Activated CD4-positive, alpha-beta T cell treated with anti-CD3 and anti-CD28 coated beads for 36 hours (primary cell): ENCODE results near the gene CORO7. TPM values are rescaled to one million over a fixed set of nuclear protein-coding genes. Genes with fewer than 3 reads are reported as not detected.

ENCODE experiments used
- ATAC-seq: fragments of 200-7000 bp; cut with Tn5 transposase; one replicate; pipeline ENCODE4 v1.10.0; 2021; ENCODE audit warnings: mild to moderate bottlenecking, moderate library complexity
- CTCF ChIA-PET: fragments of 350-600 bp; sonication (Branson Sonifier 250); formaldehyde crosslinking; loops from one replicate; lab custom pipeline; 2021; ENCODE audit warnings: antibody characterized with exemption; lab: Charles Lee
- POLR2A ChIA-PET: fragments of 350-600 bp; sonication (Branson Sonifier 250); formaldehyde crosslinking; loops from one replicate; lab custom pipeline; 2021; ENCODE audit warnings: antibody characterized with exemption, inconsistent platforms; lab: Charles Lee
- DNase-seq: peaks from one replicate; pipeline ENCODE4 v3.0.0-alpha.2; 2020
- H3K27ac Mint-ChIP-seq: one replicate; pipeline ENCODE4 v1.8.0; 2021; ENCODE audit warnings: mixed read lengths
- H3K27me3 Mint-ChIP-seq: one replicate; pipeline ENCODE4 v1.8.0; 2021; ENCODE audit warnings: mixed read lengths
- H3K36me3 Mint-ChIP-seq: one replicate; pipeline ENCODE4 v1.8.0; 2021; ENCODE audit warnings: low read depth, mixed read lengths
- H3K4me1 Mint-ChIP-seq: one replicate; pipeline ENCODE4 v1.8.0; 2021; ENCODE audit warnings: mixed read lengths
- H3K4me3 Mint-ChIP-seq: one replicate; pipeline ENCODE4 v1.8.0; 2021; ENCODE audit warnings: mild to moderate bottlenecking, moderate library complexity, mixed read lengths
- H3K9me3 Mint-ChIP-seq: one replicate; pipeline ENCODE4 v1.8.0; 2021; ENCODE audit warnings: low read depth, mixed read lengths
- intact Hi-C, 2 experiments: fragments of 100-400 bp; cut with DNase I in 1 of 2; cut with micrococcal nuclease in 1 of 2; formaldehyde crosslinking; loops; one replicate each; pipeline versions ENCODE4 v1.14.2 to v1.15.1; 2022 to 2024; cut with DNase I, micrococcal nuclease
- total RNA-seq, 2 experiments: library from RNA; stranded (reverse); gene quantifications; one replicate each; pipeline ENCODE4 v1.2.3, GENCODE V29; 2021

The CORO7 gene
- total RNA-seq, 2 experiments from 2014 or later: 65.0 to 67.1 TPM

DNA sequence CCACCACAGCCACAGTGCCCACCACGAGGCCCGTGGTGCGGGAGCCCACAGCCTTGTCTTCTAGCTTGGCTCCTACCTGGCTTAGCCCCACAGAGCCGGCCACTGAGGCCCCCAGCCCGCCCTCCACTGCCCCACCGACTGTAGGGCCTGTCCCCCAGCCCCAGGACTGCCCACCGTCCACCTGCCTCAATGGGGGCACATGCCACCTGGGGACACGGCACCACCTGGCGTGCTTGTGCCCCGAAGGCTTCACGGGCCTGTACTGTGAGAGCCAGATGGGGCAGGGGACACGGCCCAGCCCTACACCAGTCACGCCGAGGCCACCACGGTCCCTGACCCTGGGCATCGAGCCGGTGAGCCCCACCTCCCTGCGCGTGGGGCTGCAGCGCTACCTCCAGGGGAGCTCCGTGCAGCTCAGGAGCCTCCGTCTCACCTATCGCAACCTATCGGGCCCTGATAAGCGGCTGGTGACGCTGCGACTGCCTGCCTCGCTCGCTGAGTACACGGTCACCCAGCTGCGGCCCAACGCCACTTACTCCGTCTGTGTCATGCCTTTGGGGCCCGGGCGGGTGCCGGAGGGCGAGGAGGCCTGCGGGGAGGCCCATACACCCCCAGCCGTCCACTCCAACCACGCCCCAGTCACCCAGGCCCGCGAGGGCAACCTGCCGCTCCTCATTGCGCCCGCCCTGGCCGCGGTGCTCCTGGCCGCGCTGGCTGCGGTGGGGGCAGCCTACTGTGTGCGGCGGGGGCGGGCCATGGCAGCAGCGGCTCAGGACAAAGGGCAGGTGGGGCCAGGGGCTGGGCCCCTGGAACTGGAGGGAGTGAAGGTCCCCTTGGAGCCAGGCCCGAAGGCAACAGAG, 34.2 kb downstream of the CORO7 start:
- CTCF ChIA-PET: no interaction called here
- POLR2A ChIA-PET: no interaction called here

DNA sequence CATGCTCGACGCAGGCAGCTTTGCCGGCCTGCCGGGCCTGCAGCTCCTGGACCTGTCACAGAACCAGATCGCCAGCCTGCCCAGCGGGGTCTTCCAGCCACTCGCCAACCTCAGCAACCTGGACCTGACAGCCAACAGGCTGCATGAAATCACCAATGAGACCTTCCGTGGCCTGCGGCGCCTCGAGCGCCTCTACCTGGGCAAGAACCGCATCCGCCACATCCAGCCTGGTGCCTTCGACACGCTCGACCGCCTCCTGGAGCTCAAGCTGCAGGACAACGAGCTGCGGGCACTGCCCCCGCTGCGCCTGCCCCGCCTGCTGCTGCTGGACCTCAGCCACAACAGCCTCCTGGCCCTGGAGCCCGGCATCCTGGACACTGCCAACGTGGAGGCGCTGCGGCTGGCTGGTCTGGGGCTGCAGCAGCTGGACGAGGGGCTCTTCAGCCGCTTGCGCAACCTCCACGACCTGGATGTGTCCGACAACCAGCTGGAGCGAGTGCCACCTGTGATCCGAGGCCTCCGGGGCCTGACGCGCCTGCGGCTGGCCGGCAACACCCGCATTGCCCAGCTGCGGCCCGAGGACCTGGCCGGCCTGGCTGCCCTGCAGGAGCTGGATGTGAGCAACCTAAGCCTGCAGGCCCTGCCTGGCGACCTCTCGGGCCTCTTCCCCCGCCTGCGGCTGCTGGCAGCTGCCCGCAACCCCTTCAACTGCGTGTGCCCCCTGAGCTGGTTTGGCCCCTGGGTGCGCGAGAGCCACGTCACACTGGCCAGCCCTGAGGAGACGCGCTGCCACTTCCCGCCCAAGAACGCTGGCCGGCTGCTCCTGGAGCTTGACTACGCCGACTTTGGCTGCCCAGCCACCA, 35.1 kb downstream of the CORO7 start:
- no peak overlapping the region for H3K27ac Mint-ChIP-seq
- H3K4me3 Mint-ChIP-seq: no peak overlapping the region
- no peaks in the 10 kb centered on the region for H3K9me3 Mint-ChIP-seq
- CTCF ChIA-PET: no interaction called here
- POLR2A ChIA-PET: interaction anchor here (0.6 kb wide), 1 partner anchor 1658 kb away, joined by 3 read pairs; no protein-coding TSS in a partner anchor
- intact Hi-C loops: no loop called here
- peaks cover 3% of the 10 kb centered on the region for H3K4me1 Mint-ChIP-seq
- peaks cover 5% of the 10 kb centered on the region for H3K36me3 Mint-ChIP-seq
- DNase-seq (no peak), ATAC-seq (no peak)
- no peaks in the 10 kb centered on the region for H3K27me3 Mint-ChIP-seq

More for the DNA sequence above, 34.2 kb downstream of the CORO7 start:
- intact Hi-C loops: no loop called here
- ATAC-seq: no peak
- H3K36me3 Mint-ChIP-seq: peaks cover 6% of the 10 kb centered on the region
- no peak overlapping the region for H3K27ac Mint-ChIP-seq
- no peaks in the 10 kb centered on the region for H3K9me3 Mint-ChIP-seq
- no peaks in the 10 kb centered on the region for H3K27me3 Mint-ChIP-seq
- no peak overlapping the region for H3K4me3 Mint-ChIP-seq
- DNase-seq: no peak
- H3K4me1 Mint-ChIP-seq: peaks cover 3% of the 10 kb centered on the region

DNA sequence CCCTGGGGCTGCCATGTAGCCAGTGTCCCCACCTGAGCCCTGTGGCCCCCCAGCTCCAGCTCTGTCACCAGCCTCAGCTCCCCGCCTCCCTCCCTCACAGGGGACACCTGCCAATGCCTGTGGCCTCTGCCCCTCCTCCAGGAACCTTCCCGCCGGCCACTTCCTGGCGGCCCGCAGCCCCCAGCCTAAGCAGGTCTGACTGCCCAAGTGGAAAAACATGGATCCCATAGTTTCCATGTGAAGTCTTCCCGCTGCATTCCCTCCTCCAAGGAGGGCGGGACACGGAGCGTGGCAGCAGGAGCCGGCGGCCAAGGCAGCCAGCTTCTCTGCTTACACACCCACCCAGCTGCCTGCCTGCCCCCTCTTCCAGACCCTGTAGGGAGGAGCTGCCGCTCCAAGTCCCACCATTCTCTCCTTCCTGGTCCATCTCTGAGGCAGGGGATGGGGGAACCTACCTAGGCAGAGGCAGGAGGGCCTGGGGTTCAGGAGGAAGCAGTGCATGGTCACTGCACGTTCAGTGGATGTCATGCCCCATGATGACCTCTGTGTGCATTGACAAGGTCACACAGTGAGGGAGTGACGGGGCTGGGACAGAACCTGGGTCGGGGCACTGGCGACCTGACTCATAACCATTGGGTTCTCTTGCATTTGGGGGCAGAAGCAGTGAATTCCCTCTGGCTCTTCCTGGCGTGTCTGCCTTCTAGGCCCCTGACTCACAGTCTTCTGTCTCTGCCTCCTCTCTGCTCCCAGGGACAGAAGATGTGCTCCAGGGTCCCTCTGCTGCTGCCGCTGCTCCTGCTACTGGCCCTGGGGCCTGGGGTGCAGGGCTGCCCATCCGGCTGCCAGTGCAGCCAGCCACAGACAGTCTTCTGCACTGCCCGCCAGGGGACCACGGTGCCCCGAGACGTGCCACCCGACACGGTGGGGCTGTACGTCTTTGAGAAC, 36.0 kb downstream of the CORO7 start:
- Mint-ChIP-seq H3K27me3 (no peaks in the 10 kb centered on the region), H3K27ac (no peak overlapping the region), H3K9me3 (no peaks in the 10 kb centered on the region), H3K36me3 (peaks cover 5% of the 10 kb centered on the region), H3K4me1 (peaks cover 3% of the 10 kb centered on the region), H3K4me3 (no peak overlapping the region)
- DNase-seq: no peak
- ATAC-seq: no peak
- ChIA-PET CTCF (no interaction called here), POLR2A (interaction anchor here (0.6 kb wide), 1 partner anchor 1657 kb away, joined by 3 read pairs; no protein-coding TSS in a partner anchor)
- intact Hi-C loops: no loop called here

DNA sequence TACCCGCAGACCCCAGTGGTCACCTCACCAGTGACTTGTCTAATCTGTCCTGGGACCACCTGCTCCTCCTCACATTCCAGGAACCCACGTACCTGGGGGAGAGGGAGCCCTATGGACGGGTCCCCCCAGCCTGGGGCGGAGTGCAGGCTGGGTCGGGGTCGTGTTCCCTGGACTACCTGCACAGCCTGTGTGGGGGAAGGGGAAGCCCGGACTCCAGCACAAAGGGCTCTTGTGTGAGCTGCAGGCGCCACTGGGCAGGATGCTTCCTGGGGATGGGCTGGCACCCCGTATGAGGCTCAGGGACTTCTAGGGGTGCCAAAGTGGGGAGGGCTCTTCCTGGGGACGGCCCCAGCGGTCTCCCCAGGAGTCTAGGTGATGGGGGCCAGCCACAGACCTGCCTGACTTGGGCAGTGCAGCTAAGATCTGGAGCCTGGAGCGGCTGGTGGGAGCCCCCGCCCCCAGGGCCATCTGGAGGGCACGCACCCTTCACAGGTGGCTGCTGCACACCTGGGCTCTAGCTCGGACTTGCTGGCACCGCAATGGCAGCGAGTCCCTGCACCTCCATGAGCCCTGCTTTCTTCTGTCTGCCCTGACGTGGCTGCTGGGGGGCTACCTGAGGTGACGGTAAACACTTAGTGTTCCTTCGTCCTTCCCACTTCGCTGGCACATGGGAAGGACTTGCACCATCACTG, 37.3 kb downstream of the CORO7 start:
- intact Hi-C loops: no loop called here
- CTCF ChIA-PET: interaction anchor here (1.0 kb wide), 1 partner anchor 20 kb away, joined by 3 read pairs; no protein-coding TSS in a partner anchor
- peaks cover 6% of the 10 kb centered on the region for H3K4me1 Mint-ChIP-seq
- H3K27me3 Mint-ChIP-seq: no peaks in the 10 kb centered on the region
- H3K36me3 Mint-ChIP-seq: peaks cover 4% of the 10 kb centered on the region
- H3K27ac Mint-ChIP-seq: no peak overlapping the region
- POLR2A ChIA-PET: interaction anchor here (0.7 kb wide), 1 partner anchor 23 kb away, joined by 3 read pairs; no protein-coding TSS in a partner anchor
- no peak overlapping the region for H3K4me3 Mint-ChIP-seq
- DNase-seq (no peak), ATAC-seq (no peak)
- no peaks in the 10 kb centered on the region for H3K9me3 Mint-ChIP-seq

DNA sequence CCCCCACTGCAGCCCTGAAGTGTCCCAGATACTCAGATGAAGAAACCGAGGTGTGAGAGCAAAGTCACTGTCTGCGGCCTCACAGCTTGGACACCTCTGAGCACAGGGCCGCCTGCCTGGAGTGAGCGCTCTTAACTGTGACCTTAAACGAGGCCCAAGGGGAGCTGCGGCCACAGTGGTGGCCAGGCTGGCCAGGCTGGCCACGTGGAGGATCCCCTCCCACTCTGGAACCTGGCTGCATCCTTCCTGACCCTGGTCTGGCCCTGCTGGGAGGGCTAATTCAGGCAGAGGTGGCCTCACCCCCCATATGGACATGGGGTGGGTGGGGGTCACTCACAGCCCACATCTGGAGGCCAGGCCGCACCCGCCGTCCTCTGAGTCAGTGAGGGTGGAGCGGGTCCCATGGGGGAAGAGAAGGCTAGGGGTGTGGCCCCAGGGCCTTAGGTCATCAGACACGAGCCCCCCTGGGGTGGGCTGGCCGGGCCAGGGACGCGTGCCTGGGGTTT, 38.2 kb downstream of the CORO7 start:
- Mint-ChIP-seq H3K27me3 (no peaks in the 10 kb centered on the region), H3K9me3 (no peaks in the 10 kb centered on the region), H3K27ac (no peak overlapping the region), H3K4me1 (peaks cover 6% of the 10 kb centered on the region), H3K4me3 (no peak overlapping the region), H3K36me3 (peaks cover 2% of the 10 kb centered on the region)
- ChIA-PET POLR2A (no interaction called here), CTCF (interaction anchor here (1.6 kb wide), 1 partner anchor 24 kb away, joined by 6 read pairs; no protein-coding TSS in a partner anchor)
- no peak for DNase-seq
- intact Hi-C loops: no loop called here
- ATAC-seq: no peak

DNA sequence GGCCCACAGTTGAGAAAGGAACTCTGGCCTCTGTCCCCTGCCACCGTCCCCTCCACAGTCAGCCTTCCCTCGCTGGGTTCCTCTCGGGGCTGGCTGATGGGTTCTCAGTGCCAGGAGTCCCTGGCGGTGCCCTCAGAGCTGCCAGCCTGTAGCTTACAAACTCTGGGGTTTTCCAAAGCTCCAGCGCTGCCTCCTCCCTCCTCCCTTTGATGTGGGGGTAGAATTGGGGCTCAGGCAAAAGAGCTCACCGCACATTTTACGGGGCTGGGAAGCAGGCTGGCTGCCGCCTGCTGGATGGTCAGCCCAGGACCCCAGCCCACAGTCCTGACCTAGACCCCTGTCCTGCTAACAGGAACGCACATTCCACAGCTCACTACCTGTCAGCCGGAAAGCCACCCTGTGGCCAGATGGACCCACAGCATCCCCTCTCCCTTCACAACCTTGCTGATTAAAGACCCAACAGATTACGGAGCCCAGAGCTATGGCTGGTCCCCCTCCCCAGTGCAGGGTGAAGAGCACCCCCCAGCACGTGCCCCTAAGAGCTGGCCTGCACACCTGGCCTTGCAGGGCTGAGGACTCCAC, 38.7 kb downstream of the CORO7 start:
- no peak overlapping the region for H3K27ac Mint-ChIP-seq
- CTCF ChIA-PET: interaction anchor here (1.6 kb wide), 1 partner anchor 25 kb away, joined by 6 read pairs; no protein-coding TSS in a partner anchor

DNA sequence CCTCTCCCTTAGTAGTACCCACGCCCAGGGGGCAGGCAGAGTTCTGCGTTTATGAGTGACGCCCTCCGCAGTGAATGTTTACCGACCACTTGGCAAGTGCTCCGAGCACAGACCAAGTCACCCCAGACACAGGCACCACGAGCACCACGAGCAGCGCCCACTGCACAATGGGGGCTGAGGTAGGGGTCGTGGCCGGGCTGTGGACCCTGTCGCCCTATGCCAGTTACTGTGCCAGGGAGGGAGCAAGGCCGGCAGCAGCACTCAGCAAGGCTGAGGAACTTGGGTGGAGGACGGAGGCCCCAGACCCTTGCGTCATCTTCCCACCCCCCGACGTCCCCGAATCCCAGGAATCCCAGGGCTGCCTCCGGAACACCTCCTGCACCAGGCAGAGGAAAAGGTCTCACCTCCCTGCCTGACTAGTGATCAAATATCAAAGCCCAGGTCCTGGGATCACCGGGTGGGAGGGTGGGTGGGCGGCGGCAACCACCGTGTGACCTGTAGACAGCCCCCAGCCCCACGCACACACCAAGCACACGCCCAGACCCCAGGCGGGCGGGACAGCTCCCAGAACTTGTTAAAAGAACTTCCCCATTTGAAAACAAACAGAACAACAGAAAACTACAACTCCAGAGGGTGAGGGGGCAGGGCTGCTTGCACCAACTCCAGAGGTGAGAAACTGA, 39.4 kb downstream of the CORO7 start:
- no peak for DNase-seq
- ATAC-seq: no peak
- H3K27me3 Mint-ChIP-seq: no peaks in the 10 kb centered on the region
- intact Hi-C loops: no loop called here
- H3K4me1 Mint-ChIP-seq: peaks cover 13% of the 10 kb centered on the region
- no peaks in the 10 kb centered on the region for H3K9me3 Mint-ChIP-seq
- H3K4me3 Mint-ChIP-seq: no peak overlapping the region
- H3K36me3 Mint-ChIP-seq: no peaks in the 10 kb centered on the region
- CTCF ChIA-PET: interaction anchor here (1.6 kb wide), 1 partner anchor 26 kb away, joined by 6 read pairs; no protein-coding TSS in a partner anchor
- H3K27ac Mint-ChIP-seq: no peak overlapping the region
- POLR2A ChIA-PET: no interaction called here

More for the DNA sequence above, 38.7 kb downstream of the CORO7 start:
- ATAC-seq (no peak), DNase-seq (no peak)
- Mint-ChIP-seq H3K36me3 (no peaks in the 10 kb centered on the region), H3K27me3 (no peaks in the 10 kb centered on the region), H3K4me1 (peaks cover 10% of the 10 kb centered on the region), H3K4me3 (no peak overlapping the region), H3K9me3 (no peaks in the 10 kb centered on the region)
- POLR2A ChIA-PET: no interaction called here
- intact Hi-C loops: no loop called here

DNA sequence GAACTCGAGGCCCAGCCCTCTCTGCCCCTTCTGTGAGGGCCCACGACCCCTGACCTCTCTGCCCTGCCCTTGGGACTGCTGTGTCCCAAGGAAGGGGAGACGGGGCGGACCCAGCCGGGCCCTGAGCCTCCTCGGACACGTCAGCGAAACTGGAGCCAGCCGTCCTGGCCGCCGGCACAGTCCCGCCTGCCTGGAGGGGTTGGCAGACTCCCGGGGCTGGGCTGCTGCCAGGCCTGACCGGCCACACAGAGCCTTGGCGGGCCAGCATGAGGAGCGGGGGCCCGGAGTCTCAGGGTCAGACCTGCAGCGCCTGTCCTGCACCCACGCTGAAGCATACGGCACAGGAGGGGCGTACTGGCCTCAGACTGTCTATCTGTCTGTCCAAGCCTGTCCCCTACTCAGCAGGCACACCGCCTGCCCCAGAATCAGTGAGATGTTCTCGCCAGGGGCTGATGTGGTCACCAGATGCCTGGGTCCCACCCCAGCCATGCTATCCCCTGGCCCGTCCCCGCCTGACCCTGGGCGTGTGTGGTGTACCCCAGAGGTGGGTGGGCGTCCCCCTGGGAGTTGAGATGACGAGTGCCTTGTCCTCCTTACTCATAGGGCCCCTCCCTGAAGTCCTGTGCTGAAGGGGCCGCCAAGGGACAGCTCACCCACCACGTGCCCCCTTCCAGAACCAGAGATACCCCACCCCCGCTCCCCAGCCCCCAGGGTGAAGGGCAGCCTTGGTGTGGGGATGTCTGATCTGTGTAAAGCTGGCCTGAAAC, 40.1 kb downstream of the CORO7 start:
- no peaks in the 10 kb centered on the region for H3K9me3 Mint-ChIP-seq
- no peak for DNase-seq
- H3K27ac Mint-ChIP-seq: no peak overlapping the region
- intact Hi-C loops: no loop called here
- H3K4me3 Mint-ChIP-seq: no peak overlapping the region
- ChIA-PET POLR2A (no interaction called here), CTCF (interaction anchor here (0.9 kb wide), 1 partner anchor 27 kb away, joined by 5 read pairs; no protein-coding TSS in a partner anchor)
- peaks cover 15% of the 10 kb centered on the region for H3K4me1 Mint-ChIP-seq
- no peaks in the 10 kb centered on the region for H3K27me3 Mint-ChIP-seq
- H3K36me3 Mint-ChIP-seq: no peaks in the 10 kb centered on the region
- no peak for ATAC-seq

DNA sequence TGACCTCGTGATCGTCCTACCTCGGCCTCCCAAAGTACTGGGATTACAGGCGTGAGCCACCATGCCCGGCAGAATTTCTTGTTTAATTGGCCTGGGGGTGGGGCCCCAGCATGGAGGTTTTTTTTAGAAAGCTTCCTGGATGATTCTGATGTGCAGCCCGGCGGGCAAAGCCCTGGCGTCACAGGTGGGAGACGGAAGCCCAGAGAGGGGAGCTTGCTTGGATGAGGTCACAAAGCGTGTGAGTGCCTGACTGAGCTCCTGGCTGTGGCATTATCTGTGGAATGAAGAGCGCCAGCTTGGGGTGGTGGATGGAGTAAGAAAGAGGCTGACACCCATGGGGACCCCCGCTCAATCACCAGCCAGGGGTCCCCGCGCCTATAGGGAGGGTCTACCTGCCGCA, 40.7 kb downstream of the CORO7 start:
- Mint-ChIP-seq H3K4me1 (peaks cover 15% of the 10 kb centered on the region), H3K36me3 (no peaks in the 10 kb centered on the region), H3K4me3 (no peak overlapping the region), H3K27me3 (no peaks in the 10 kb centered on the region), H3K9me3 (no peaks in the 10 kb centered on the region), H3K27ac (no peak overlapping the region)
- ChIA-PET POLR2A (no interaction called here), CTCF (interaction anchor here (0.9 to 1.9 kb wide), 2 partner anchors 24 to 27 kb away, joined by 4 to 5 read pairs; partner anchors contain the start of gene PAM16)
- no peak for ATAC-seq
- intact Hi-C loops: no loop called here
- no peak for DNase-seq
